HG03442 (cell line): Measurements from ENCODE around the gene ZNF333.

ENCODE experiments used
- ATAC-seq: cut with Tn5 transposase; IDR thresholded peaks from one replicate; pipeline ENCODE4 v1.9.1; 2021; ENCODE audit warnings: mild to moderate bottlenecking, moderate library complexity; ENCODE audit not compliant: unreplicated experiment

The ZNF333 gene

GRCh38 chr19:14689598-14690503, at the start of gene ZNF333:
Gene ZNF333, plus strand, starts transcription at chr19:14690048. Its CDS starts 3,444 bp downstream, at chr19:14693492.
- ATAC-seq, result peak; percentile 82

GRCh38 chr19:14648506-14648905, 41.3 kb upstream of the ZNF333 start:
- ATAC-seq, result no peak

GRCh38 chr19:14649020-14649419, 40.8 kb upstream of the ZNF333 start:
- ATAC-seq, result no peak

GRCh38 chr19:14650161-14650560, 39.7 kb upstream of the ZNF333 start:
- no peak for ATAC-seq

- ATAC-seq, result no peak
Observed at GRCh38 chr19:14654786-14655560, 34.9 kb upstream of the ZNF333 start.

- ATAC-seq, result no peak
Observed at GRCh38 chr19:14655726-14656125, 34.1 kb upstream of the ZNF333 start.

- ATAC-seq, result no peak
Observed at GRCh38 chr19:14659874-14660489, 29.9 kb upstream of the ZNF333 start.

GRCh38 chr19:14661372-14661924, 28.4 kb upstream of the ZNF333 start:
- ATAC-seq, result no peak

- ATAC-seq, result no peak
Observed at GRCh38 chr19:14669940-14670339, 19.9 kb upstream of the ZNF333 start.

- no peak for ATAC-seq
Observed at GRCh38 chr19:14670408-14670807, 19.4 kb upstream of the ZNF333 start.

GRCh38 chr19:14672188-14672872, 17.5 kb upstream of the ZNF333 start:
- no peak for ATAC-seq

- ATAC-seq, result no peak
Observed at GRCh38 chr19:14673088-14673487, 16.8 kb upstream of the ZNF333 start.

GRCh38 chr19:14674764-14675163, 15.1 kb upstream of the ZNF333 start, which contains the start of gene ADGRE3:
Gene ADGRE3, minus strand, starts transcription at chr19:14674844. Its CDS starts 74 bp downstream, at chr19:14674770.
- ATAC-seq, result no peak

- no peak for ATAC-seq
Observed at GRCh38 chr19:14676762-14677161, 13.1 kb upstream of the ZNF333 start.

- no peak for ATAC-seq
Observed at GRCh38 chr19:14677464-14677863, 12.4 kb upstream of the ZNF333 start.

GRCh38 chr19:14678199-14678598, 11.6 kb upstream of the ZNF333 start:
- no peak for ATAC-seq

- no peak for ATAC-seq
Observed at GRCh38 chr19:14682084-14682483, 7.8 kb upstream of the ZNF333 start.

- ATAC-seq, result no peak
Observed at GRCh38 chr19:14683439-14683838, 6.4 kb upstream of the ZNF333 start.

- ATAC-seq, result no peak
Observed at GRCh38 chr19:14686411-14686810, 3.4 kb upstream of the ZNF333 start.

GRCh38 chr19:14694641-14695266, 4.9 kb downstream of the ZNF333 start:
- no peak for ATAC-seq
